Measurements from ENCODE around the gene FBXO36.
"Not testable (repeated sequence)": the region's sequence is repeated elsewhere in the genome, so short reads cannot be mapped to it uniquely, and the experiment has no call there.

FBXO36 gene

DNA sequence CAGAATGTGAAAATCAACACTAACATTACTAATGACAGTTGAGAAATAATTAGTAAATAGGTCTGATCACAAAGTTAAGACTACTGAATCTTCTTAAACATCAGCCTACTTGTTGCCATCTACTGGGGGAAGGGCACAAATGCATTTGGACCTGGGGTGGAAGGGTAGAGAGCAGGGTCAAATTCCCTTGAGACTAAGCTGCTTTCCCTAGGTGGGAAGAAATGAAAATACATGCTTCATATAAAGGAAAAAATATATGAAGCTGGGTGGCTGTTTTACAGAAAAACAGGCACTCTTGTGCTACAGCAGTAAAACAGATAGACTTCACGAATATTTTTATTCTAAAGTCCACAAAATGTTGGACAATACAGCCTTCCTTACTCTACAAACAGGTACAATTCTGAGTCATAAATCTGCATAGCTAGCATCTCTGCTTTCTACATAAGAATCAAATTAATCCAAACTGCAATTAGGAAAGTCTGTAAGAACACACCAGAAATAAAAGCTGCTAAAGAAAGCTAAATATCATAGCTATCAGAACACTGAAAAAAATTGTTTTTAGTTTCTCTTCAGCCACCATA lies 11.4 kb upstream of the FBXO36 start:
- peak; percentile 31 for DNase-seq (ENCODE audit: low read depth)

- DNase-seq (ENCODE audit: low read depth) = no peak
These were observed 8.1 kb upstream of the FBXO36 start for GRCh38 chr2:229914171-229914570.

DNA sequence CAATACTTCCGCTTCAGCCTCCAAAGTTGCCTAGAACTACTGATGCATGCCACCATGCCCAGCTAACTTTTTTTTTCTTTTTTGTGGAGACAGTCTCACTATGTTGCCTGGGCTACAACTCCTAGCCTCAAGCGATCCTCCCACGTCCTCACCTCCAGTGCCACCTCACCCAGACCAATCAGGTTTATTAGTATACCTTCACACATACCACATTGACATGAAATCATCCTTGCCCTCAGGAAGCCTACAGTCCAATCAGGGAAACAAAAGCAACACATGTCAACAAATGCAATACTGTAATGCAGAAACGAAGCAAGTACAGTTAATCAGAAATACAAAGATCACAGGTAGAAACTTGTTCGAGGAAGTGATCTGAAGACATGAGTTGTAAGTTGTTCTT lies 4.5 kb upstream of the FBXO36 start:
- DNase-seq (ENCODE audit: low read depth) = no peak

DNA sequence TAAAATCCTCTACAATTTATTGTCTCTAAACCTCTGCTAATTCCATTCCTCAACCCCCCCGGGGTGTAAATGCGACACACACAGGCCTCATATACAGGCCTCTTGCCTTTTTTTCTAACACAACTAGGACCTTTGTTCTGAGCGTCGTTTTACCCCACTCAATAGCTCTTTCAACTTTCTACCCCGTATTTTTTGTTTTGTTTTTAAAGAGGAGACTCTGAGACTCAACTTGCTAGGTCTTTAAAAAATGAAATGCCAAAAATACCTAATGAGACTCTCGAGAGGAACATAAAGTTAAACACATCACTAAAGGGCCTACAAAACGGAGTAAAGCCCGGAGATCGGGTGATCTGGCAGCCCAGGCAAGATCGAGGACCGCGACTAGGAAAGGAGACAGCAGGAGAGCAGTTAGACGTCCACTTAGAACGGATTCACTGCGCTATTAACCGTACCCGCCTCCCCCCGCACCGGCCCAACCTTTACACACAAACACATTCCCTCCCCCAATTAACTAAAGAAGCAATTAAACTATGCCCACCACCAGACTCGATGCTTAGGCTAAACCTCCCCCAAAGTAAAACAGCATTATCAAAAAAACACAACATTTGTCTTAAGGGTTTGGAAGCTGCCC lies 2.2 kb upstream of the FBXO36 start:
- no peak for DNase-seq (ENCODE audit: low read depth)

GRCh38 chr2:229921101-229921891 lies 1.0 kb upstream of the FBXO36 start:
- peak; percentile 55 for DNase-seq (ENCODE audit: low read depth)

- peak; percentile 98 for DNase-seq (ENCODE audit: low read depth)
These were observed 333 bp upstream of the FBXO36 start, which contains the start of gene TRIP12 for GRCh38 chr2:229921892-229922448. Gene TRIP12, minus strand, starts transcription at chr2:229922009. Its CDS starts 41,930 bp downstream, at chr2:229880079.

GRCh38 chr2:229924541-229924940 lies 2.2 kb downstream of the FBXO36 start:
- DNase-seq (ENCODE audit: low read depth) = not testable (repeated sequence)

GRCh38 chr2:229925201-229925600 lies 2.9 kb downstream of the FBXO36 start:
- no peak for DNase-seq (ENCODE audit: low read depth)

DNA sequence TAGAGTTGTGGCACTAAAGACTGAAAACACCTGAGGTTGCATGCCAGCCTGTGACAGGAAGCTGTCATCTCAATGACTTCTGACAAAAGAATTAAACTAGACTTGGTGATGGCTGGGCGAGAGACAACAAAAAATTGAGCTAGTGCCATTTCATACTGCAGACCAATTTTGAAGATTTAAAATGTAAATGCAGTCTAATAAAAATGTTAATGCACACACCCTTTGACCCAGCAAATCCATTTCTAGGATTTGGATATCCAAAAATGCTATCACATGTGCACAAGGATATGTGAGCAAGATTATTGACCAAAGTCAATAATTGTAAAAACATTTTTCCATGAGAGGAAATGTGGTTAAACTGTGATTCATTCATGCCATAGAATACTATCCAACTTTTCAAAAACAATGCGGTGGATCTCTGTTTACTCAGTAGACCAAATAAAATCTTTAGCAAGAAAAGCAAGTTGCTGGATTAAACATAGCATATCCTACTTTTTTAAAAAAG lies 5.6 kb downstream of the FBXO36 start:
- DNase-seq (ENCODE audit: low read depth) = no peak

DNA sequence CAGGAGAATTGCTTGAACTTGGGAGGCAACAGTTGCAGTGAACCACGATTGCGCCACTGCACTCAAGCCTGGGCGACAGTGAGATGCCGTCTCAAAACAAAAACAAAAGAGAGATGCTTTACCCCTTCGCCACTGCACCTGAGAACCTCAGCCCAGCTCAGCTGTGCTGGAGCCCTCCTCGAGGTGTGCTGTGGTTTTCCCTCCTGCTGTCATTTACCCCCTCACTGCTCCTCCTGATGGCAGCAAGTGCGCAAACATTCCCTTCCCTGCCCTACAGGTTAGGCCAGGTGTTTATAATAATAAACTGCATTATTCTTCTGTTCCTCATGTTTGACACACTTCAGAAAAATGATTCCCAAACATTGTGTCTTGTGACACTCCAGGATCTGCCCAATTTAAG lies 8.4 kb downstream of the FBXO36 start:
- no peak for DNase-seq (ENCODE audit: low read depth)

GRCh38 chr2:229931241-229931640 lies 8.9 kb downstream of the FBXO36 start:
- DNase-seq (ENCODE audit: low read depth) = no peak

GRCh38 chr2:229937537-229937936 lies 15.2 kb downstream of the FBXO36 start:
- DNase-seq (ENCODE audit: low read depth) = no peak

DNA sequence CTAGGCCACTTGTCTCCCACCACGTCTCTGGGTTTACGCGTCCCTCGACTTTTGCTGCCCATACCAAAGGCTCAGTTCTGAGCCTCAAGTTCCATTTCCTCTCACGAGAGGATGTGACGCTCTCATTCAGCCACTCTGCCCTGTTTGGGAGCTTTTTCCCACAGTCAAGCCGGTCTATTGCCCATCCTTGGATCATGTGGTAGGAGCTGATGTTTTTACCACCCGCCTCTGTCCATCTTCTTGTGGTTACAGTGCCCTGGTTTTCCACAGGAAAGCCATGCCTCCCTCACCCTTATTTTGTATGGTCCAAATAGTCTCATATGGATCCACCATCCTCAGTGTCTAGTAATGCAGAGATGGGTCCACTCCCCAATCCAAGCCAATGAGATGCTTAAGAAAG lies 20.4 kb downstream of the FBXO36 start:
- DNase-seq (ENCODE audit: low read depth) = no peak

- DNase-seq (ENCODE audit: low read depth) = no peak
These were observed 20.9 kb downstream of the FBXO36 start for GRCh38 chr2:229943171-229943570.

DNA sequence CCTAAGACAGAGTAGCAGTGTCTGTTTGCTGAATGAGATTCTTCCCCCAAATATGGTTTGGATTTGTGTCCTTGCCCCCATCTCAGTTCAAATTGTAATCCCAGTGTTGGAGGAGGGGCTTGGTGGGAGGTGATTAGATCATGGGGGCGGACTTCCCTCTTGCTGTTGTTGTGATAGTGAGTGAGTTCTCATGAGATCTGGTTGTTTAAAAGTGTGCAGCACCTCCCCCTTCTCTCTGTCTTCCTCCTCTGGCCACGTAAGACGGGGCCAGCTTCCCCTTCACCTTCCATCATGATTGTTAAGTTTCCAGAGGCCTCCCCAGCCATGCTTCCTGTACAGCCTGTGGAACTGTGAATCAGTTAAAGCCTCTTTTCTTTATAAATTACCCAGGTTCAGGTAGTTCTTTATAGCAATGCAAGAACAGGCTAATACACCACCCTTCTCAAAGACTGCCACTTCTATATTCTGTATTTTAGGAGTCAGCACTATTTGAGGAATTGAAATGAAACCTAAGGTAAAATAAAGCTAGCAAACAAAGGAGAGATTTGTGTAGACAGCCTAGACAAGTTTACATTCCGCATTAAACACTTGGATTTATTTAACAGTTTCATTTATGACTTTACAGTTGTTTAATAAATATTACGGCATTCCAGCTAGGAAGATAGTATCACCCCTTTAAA lies 21.6 kb downstream of the FBXO36 start:
- DNase-seq (ENCODE audit: low read depth) = peak; percentile 9

GRCh38 chr2:229945975-229946374 lies 23.7 kb downstream of the FBXO36 start:
- no peak for DNase-seq (ENCODE audit: low read depth)

DNA sequence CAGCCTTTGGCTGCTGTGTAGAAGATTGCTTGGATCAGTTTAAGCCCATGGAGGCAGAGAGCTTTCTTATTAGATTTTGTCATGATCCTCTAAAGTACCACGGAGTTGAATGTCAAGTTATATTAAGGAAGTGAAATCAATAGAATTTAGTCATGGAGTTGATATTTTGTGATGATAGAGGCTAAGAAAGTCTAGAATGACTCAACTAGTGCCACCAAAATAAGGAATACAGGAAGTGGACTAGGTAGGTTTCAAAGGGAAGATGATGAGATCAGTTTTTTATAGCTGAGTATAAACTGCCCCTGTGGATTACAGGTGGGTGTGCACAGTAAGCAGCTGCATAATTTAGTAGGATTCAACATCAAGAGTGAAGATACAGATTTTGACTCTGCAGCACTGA lies 25.2 kb downstream of the FBXO36 start:
- DNase-seq (ENCODE audit: low read depth) = no peak

DNA sequence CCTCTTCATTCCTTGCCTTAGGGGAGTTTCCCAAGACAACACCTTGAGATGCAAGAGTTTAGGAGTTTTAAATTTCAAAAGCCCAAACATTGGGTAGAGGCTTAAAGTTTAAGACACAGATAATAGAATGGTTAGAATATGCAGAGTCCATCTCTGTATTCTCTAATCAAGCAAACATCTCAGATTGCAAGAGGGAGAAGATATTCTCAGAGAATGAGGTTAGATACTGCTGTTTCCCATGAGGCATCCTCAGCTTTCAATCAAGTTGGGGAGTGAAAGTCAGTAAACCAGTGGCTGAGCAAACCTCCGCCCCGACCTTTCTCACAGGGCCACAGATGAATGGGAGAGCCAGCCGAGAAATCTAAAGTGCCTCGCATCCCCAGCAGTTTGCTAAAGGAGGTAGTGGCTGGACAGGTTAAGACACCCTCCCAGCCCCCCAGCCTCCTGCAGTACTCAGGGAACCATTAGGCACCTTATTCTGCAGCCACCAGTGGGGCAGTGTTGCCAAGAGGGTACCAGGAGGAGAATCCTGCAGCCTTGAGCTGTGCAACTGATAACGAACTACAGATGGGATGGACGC lies 30.0 kb downstream of the FBXO36 start:
- DNase-seq (ENCODE audit: low read depth) = no peak

GRCh38 chr2:229955663-229956062 lies 33.4 kb downstream of the FBXO36 start:
- DNase-seq (ENCODE audit: low read depth) = no peak

DNA sequence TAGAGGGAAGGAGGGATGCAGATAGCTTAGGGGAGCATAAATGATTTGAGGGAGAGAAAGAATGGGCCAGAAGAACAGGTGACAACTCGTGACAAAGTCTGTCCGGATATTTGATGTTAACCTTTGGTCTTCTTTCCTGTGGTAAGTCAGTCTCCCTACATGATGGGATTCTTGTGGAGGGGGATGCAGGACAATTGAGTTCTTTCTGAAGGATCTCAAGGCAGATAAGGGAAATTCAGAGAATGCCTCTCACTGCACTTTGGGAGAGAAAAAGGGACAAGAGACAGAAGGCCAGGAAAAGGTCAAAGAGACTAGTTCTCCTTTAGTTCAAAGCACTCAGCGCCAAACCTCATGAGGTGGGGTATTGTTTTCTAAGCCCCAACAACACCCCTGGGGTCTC lies 34.2 kb downstream of the FBXO36 start:
- DNase-seq (ENCODE audit: low read depth) = no peak

GRCh38 chr2:229963596-229963995 lies 41.3 kb downstream of the FBXO36 start:
- not testable (repeated sequence) for DNase-seq (ENCODE audit: low read depth)

DNA sequence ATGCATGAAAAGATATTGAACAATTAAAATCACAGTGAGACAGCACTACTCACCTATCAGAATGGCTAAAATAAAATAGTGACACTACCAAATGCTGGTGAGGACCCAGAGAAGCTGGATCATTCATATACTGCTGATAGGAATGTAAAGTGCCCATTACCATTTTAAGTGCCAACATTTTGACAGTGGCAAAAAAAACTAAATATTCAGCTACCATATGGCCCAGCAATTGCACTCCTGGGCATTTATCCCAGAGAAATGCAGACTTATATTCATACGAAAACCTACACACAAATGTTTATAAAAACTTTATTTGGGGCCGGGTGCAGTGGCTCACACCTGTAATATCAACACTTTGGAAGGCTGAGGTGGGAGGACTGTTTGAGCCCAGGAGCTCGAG lies 47.6 kb downstream of the FBXO36 start:
- DNase-seq (ENCODE audit: low read depth) = no peak

Data from amniotic epithelial cell (primary cell).